Jurkat, Clone E6-1 (cell line): ENCODE data around the gene MSLN.
A peak's percentile ranks its signal among the peaks of the same experiment; 100 is the strongest.

Experiments
- DNase-seq: peaks from one replicate; pipeline ENCODE4 v3.0.0-alpha.2; 2011; ENCODE audit warnings: low read depth, low spot score
- H3K4me3 ChIP-seq: 2 replicates; pipeline ENCODE4 v1.5.1; 2011; ENCODE audit warnings: mild to moderate bottlenecking, low read length, control low read depth, moderate library complexity

Gene MSLN

GRCh38 chr16:783404-784161 lies 23.0 kb downstream of the MSLN start:
- no peak for DNase-seq
- no peak overlapping the region for H3K4me3 ChIP-seq

- DNase-seq = no peak
- H3K4me3 ChIP-seq = no peak overlapping the region
Observed at GRCh38 chr16:784431-784830, 23.9 kb downstream of the MSLN start.

- H3K4me3 ChIP-seq = no peak overlapping the region
- no peak for DNase-seq
Observed at GRCh38 chr16:785563-786535, 25.3 kb downstream of the MSLN start.

GRCh38 chr16:787321-787966 lies 26.9 kb downstream of the MSLN start:
- peak overlapping the region; percentile 89 for H3K4me3 ChIP-seq
- DNase-seq = no peak

GRCh38 chr16:787978-788398 lies 27.5 kb downstream of the MSLN start, which contains the start of gene RPUSD1:
TSS of gene RPUSD1 (minus strand) at chr16:788381. CDS start at chr16:787737, 644 bp downstream.
- peak within 1 kb of the TSS; percentile 89 for H3K4me3 ChIP-seq
- no peak for DNase-seq

- H3K4me3 ChIP-seq = peak within 1 kb of the TSS; percentile 89
- DNase-seq = peak; percentile 78
Observed at GRCh38 chr16:788399-789126, 28.0 kb downstream of the MSLN start, which contains the start of gene CHTF18. TSS of gene CHTF18 (plus strand) at chr16:788620. CDS start at chr16:788685, 65 bp downstream.

GRCh38 chr16:789191-789850 lies 28.8 kb downstream of the MSLN start:
- H3K4me3 ChIP-seq = peak overlapping the region; percentile 78

GRCh38 chr16:790086-790485 lies 29.6 kb downstream of the MSLN start:
- H3K4me3 ChIP-seq = no peak overlapping the region
- DNase-seq = no peak

More at GRCh38 chr16:789191-789850, 28.8 kb downstream of the MSLN start:
- DNase-seq = no peak

- no peak overlapping the region for H3K4me3 ChIP-seq
- DNase-seq = no peak
Observed at GRCh38 chr16:791131-791530, 30.6 kb downstream of the MSLN start.

GRCh38 chr16:792221-792995 lies 31.9 kb downstream of the MSLN start:
- DNase-seq = no peak
- H3K4me3 ChIP-seq = no peak overlapping the region

- no peak for DNase-seq
- no peak overlapping the region for H3K4me3 ChIP-seq
Observed at GRCh38 chr16:793414-793813, 32.9 kb downstream of the MSLN start.

GRCh38 chr16:794091-794822 lies 33.7 kb downstream of the MSLN start:
- no peak for DNase-seq
- no peak overlapping the region for H3K4me3 ChIP-seq

GRCh38 chr16:794853-795466 lies 34.4 kb downstream of the MSLN start:
- DNase-seq = no peak
- no peak overlapping the region for H3K4me3 ChIP-seq

GRCh38 chr16:795580-796229 lies 35.2 kb downstream of the MSLN start:
- DNase-seq = no peak
- no peak overlapping the region for H3K4me3 ChIP-seq

- no peak for DNase-seq
- H3K4me3 ChIP-seq = no peak overlapping the region
Observed at GRCh38 chr16:796296-797119, 36.0 kb downstream of the MSLN start.
